GM18951 (cell line): ENCODE data around the gene C11orf98.
"Not testable (repeated sequence)": the region's sequence is repeated elsewhere in the genome, so short reads cannot be mapped to it uniquely, and the experiment has no call there.

Experiments
- POLR2A ChIP-seq: IDR thresholded peaks from 4 replicates; pipeline ENCODE4 v1.6.1; 2011; ENCODE audit warnings: mild to moderate bottlenecking; ENCODE audit not compliant: insufficient read length, insufficient read depth; ENCODE audit errors: extremely low read depth
- in situ Hi-C: fragments of 300-500 bp; cut with MboI; formaldehyde crosslinking; loops from one replicate; pipeline ENCODE4 v1.12.0; 2022; ENCODE audit warnings: low sequenced_read_pairs, mixed read lengths, inconsistent platforms; ENCODE audit not compliant: unreplicated experiment

The C11orf98 gene

DNA sequence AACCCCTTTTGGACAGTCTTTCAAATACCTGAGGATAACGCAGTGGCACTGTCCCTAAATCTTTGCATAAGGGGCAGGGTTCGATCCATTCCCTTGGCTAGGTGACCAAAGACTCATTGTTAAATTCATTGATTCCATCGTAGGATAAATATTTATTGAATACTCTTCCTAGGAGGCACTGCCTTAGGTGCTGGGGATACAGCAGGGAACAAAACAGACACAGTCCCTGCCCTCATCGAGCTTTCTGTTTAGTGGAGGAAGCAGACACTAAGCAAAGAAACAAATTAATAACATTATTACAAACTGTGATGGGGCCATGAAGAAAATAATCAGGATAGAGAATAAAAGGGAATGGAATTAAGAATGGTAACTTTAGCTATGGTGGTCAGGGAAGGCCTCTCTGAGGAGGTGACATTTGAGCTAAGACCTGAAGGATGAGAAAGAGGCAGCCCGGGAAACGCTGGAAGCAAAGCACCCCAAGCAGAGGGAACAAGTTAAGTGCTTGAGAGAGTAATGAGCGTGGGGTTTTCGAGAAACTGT lies 43.9 kb downstream of the C11orf98 start:
- in situ Hi-C loops, result no loop called here

DNA sequence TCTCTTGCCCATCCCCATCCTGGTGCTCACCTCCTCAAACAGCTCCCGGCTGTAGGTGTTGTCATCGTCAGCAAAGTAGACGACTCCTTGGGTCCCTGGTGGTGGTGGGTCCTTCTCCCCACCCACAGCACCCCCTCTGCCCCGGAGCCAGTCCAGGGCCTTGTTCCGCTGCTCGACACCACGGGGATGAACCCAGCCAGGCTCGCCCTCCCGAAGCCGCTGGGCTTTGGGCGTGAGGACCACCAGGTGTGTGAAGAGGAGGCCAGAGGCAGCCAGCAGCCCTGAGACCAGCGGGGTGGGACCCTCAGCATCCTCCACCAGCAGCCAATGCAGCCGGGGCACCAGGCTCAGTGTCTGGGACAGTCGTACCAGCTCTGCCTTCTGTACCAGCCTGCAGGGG lies 48.1 kb downstream of the C11orf98 start:
- in situ Hi-C loops, result not testable (repeated sequence)

More for the DNA sequence above, 43.9 kb downstream of the C11orf98 start:
- TF ChIP-seq POLR2A, result no peak

DNA sequence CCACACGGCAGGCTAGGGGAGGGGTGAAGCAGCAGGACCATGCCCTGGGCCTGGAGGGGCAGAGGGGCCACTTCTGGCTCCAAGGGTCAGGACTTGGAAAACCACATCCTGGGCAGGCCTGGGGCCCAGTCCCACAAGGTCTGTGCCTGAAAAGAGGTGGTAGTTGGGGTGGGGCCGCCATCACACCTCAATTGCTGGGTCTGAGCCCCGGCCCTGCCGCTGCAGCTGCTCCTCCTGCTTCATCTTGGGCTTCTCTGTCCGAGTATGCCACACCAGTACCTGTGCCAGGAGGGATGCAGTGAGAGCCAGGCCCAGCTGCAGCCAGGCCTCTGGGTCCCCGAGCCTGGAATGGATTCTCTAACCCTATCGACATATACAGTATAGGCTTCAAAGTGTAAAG lies 49.5 kb downstream of the C11orf98 start:
- TF ChIP-seq POLR2A, result no peak
- in situ Hi-C loops, result no loop called here

DNA sequence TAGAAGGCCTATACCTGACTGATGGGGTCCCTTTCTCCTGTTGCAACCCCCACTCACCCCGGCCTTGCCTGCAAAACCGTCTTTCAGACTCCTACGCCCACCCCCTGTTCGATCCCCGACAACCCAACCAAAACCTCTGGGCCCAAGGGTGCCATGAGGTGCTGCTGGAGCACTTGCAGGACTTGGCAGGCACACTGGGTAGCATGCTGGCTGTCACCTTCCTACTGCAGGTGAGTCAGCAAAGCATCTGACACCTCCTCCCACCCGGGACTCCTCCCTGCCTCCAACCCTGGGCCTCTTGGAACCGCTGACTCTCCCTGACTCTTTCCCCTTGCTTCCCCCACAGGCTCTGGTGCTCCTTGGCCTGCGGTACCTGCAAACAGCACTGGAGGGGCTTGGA lies 50.7 kb downstream of the C11orf98 start:
- no peak for TF ChIP-seq POLR2A

DNA sequence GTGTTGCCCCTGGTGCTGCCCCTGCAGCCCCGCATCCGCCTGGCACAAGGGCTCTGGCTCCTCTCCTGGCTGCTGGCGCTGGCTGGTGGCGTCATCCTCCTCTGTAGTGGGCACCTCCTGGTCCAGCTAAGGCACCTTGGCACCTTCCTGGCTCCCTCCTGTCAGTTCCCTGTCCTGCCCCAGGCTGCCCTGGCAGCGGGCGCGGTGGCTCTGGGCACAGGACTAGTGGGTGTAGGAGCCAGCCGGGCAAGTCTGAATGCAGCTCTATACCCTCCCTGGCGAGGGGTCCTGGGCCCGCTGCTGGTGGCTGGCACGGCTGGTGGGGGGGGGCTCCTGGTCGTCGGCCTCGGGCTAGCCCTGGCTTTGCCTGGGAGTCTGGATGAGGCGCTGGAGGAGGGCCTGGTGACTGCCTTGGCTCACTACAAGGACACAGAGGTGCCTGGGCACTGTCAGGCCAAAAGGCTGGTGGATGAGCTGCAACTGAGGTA lies 51.7 kb downstream of the C11orf98 start:
- no peak for TF ChIP-seq POLR2A
- in situ Hi-C loops, result no loop called here

More for the DNA sequence above, 50.7 kb downstream of the C11orf98 start:
- in situ Hi-C loops, result no loop called here
